ENCODE results near the gene MOCS1. TPM values are rescaled to one million over a fixed set of nuclear protein-coding genes. Genes with fewer than 3 reads are reported as not detected.

MOCS1 gene
- total and polyA plus RNA-seq, 12 donors: 10.2 to 41.4 (median 26.0) TPM

DNA sequence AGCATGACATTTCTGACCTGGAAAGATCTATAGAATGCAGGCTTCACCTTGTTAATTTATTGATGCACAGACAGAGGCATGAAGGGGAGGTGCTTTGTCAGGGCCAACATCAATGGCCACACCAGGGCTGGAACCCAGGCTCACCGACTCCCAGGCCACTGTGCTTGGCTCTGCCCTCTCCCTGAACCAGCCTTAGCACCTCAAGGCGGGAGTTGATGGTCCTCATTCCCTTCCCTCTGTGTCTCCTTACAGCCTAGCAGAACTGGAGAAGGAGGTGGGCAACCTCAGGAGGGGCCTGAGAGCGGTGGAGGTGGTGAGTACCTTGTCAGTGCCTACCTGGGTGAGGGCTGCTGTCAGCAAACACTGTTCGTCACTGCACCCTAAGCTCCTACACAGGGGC, 35.6 kb downstream of the MOCS1 start:
- Histone ChIP-seq H3K27ac (no peak overlapping the region), H3K9me3 (replicated peaks in 1 of 3) (no peaks in the 10 kb centered on the region), H3K36me3 (replicated peaks in 1 of 2) (peaks cover 0 to 70% of the 10 kb centered on the region in 2 donors), H3K4me1 (replicated peaks in 1 of 2) (no peaks in the 10 kb centered on the region), H3K27me3 (no peaks in the 10 kb centered on the region), H3K4me3 (no peak overlapping the region)
- DNase-seq: no peak
- no peak for TF ChIP-seq POLR2A (IDR thresholded peaks at IDR 0.05)
- TF ChIP-seq, protein P1, sequence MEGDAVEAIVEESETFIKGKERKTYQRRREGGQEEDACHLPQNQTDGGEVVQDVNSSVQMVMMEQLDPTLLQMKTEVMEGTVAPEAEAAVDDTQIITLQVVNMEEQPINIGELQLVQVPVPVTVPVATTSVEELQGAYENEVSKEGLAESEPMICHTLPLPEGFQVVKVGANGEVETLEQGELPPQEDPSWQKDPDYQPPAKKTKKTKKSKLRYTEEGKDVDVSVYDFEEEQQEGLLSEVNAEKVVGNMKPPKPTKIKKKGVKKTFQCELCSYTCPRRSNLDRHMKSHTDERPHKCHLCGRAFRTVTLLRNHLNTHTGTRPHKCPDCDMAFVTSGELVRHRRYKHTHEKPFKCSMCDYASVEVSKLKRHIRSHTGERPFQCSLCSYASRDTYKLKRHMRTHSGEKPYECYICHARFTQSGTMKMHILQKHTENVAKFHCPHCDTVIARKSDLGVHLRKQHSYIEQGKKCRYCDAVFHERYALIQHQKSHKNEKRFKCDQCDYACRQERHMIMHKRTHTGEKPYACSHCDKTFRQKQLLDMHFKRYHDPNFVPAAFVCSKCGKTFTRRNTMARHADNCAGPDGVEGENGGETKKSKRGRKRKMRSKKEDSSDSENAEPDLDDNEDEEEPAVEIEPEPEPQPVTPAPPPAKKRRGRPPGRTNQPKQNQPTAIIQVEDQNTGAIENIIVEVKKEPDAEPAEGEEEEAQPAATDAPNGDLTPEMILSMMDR (IDR thresholded peaks at IDR 0.05): no peak
- WGBS, 4 donors: 90 to 96% (median 93%) methylated on average over 3 to 4 of the region's 4 CpGs
- intact Hi-C loops (cut with DNase I): no loop called here

DNA sequence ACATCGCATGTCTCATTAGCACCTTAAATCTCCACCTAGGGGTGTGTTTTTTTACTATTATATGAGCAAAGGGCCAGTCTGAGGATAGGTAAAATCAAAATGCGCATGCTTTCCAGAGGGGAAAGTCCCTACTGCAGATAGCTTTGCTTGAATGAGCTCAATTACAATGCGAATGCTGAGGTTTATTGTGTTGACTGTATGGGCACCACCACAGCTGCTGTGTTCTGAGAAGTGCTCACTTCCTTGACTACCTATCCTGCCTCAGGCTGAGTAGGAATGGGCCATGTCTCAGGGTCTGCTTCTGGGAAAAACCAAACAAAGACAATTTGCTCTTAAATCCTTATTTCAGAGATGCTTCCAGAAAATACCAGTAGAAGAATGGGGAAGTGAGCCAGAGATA, 36.6 kb downstream of the MOCS1 start:
- WGBS, 4 donors: 85 to 99% (median 96%) methylated on average over 3 of the region's 3 CpGs
- H3K36me3 ChIP-seq (replicated peaks in 1 of 2): peaks cover 0 to 67% of the 10 kb centered on the region in 2 donors

DNA sequence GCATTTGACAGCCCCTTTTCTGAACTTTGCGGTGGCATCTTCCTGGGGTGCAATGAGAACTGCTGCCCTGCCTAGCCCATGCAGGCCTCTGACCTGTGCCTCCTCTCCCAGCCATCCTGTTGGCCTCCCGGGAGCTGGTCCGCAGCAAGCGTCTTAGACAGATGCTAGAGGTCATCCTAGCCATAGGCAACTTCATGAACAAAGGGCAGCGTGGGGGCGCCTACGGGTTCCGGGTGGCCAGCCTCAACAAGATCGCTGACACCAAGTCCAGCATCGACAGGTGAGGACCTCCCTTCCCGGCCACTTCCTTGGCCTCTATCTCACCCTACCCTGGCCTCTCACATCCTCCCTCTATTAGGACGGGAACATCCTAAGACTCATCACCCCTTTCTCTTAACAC, 37.6 kb downstream of the MOCS1 start:
- TF ChIP-seq, protein P1 (IDR thresholded peaks at IDR 0.05): no peak
- TF ChIP-seq POLR2A (IDR thresholded peaks at IDR 0.05): no peak
- H3K4me1 ChIP-seq (replicated peaks in 1 of 2): no peaks in the 10 kb centered on the region
- intact Hi-C loops (cut with DNase I): no loop called here
- 84 to 89% (median 87%) methylated on average over 8 to 12 of the region's 12 CpGs for WGBS, 4 donors
- no peak for DNase-seq
- H3K36me3 ChIP-seq (replicated peaks in 1 of 2): peaks cover 0 to 64% of the 10 kb centered on the region in 2 donors
- no peaks in the 10 kb centered on the region for H3K27me3 ChIP-seq
- no peaks in the 10 kb centered on the region for H3K9me3 ChIP-seq (replicated peaks in 1 of 3)
- H3K27ac ChIP-seq: no peak overlapping the region
- H3K4me3 ChIP-seq: no peak overlapping the region

More for the DNA sequence above, 36.6 kb downstream of the MOCS1 start:
- intact Hi-C loops (cut with DNase I): no loop called here
- H3K27me3 ChIP-seq: no peaks in the 10 kb centered on the region
- H3K4me1 ChIP-seq (replicated peaks in 1 of 2): no peaks in the 10 kb centered on the region
- no peak overlapping the region for H3K4me3 ChIP-seq
- DNase-seq: no peak
- no peak overlapping the region for H3K27ac ChIP-seq
- no peak for TF ChIP-seq POLR2A (IDR thresholded peaks at IDR 0.05)
- TF ChIP-seq, protein P1 (IDR thresholded peaks at IDR 0.05): no peak
- H3K9me3 ChIP-seq (replicated peaks in 1 of 3): no peaks in the 10 kb centered on the region

DNA sequence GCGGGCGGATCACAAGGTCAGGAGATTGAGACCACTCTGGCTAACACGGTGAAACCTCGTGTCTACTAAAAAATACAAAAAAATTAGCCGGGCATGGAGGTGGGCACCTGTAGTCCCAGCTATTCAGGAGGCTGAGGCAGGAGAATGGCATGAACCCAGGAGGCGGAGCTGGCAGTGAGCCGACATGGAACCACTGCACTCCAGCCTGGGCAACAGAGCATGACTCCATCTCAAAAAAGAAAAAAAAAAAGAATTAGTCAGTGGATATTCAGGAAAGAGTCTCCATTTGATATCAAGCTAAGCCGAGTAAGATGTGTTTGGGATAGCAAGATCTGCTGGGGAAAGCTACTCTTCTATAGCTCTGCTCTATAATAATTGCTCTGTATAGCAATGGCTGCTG, 41.0 kb downstream of the MOCS1 start:
- no peak overlapping the region for H3K27ac ChIP-seq
- H3K9me3 ChIP-seq (replicated peaks in 1 of 3): no peaks in the 10 kb centered on the region
- H3K36me3 ChIP-seq (replicated peaks in 1 of 2): peaks cover 0 to 42% of the 10 kb centered on the region in 2 donors
- no peak for DNase-seq
- no peak overlapping the region for H3K4me3 ChIP-seq
- WGBS, 4 donors: 79 to 85% (median 81%) methylated on average over 8 of the region's 8 CpGs
- H3K4me1 ChIP-seq (replicated peaks in 1 of 2): no peaks in the 10 kb centered on the region
- H3K27me3 ChIP-seq: no peaks in the 10 kb centered on the region
- TF ChIP-seq, protein P1 (IDR thresholded peaks at IDR 0.05): no peak
- TF ChIP-seq POLR2A (IDR thresholded peaks at IDR 0.05): no peak
- intact Hi-C loops (cut with DNase I): loop anchor here in 1 of 2 donors (5.0 kb wide), 1 partner anchor 531 kb away; no protein-coding TSS in a partner anchor
